Umbilical cord (tissue), 2 donors: ENCODE results near the gene CASK. TPM values are rescaled to one million over a fixed set of nuclear protein-coding genes. Genes with fewer than 3 reads are reported as not detected.

Experiments
- DNase-seq: peaks from one replicate; pipeline ENCODE4 v3.0.0-alpha.2; 2015; ENCODE audit warnings: low spot score
- total RNA-seq: library from RNA; depleted of rRNA; stranded (reverse); fragments of >200 nt; gene quantifications from one replicate; pipeline ENCODE4 v1.2.3, GENCODE V29; 2014; ENCODE audit warnings: low replicate concordance; ENCODE audit not compliant: insufficient read depth

The CASK gene
- total RNA-seq, 1 donor from 2014 or later: 87.6 TPM

DNA sequence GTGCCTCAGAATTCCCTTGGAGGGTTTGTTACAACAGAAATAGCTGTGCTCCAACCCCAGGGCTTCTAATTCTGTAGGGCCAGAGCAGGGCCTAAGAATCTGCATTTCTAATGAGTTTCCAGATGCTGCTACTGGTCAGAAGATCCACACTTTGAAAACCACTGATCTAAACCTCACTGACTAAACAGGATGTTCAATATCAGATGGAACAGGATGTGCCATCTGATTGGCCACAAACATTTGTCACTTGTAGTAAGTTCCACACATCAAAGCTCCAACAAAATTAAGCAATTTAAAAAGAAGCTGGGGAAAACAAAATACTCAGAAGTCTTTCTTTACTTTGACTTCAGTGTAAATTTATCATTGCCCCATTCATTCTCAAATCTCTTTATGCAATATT is 14.3 kb downstream of the CASK start:
- no peak for DNase-seq

GRCh38 chrX:41906515-41907187 is 16.7 kb downstream of the CASK start:
- DNase-seq: no peak

DNA sequence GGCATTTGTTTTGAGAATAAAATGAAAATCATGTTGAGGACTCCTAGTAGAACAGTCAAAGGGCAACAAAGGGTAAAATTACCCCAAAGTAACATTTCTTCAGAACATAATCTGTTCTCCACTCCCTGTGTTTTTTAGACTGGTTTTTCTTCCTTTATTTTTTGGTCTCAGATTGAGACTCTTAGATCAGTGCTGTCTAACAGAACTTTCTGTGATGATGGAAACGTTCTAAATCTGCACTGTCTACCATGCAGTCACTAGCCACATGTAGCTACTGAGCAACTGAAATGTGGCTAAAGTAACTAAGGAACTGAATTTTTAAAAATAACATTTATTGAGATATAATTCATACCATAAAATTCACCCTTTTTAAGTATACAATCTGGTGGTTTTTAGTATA is 19.8 kb downstream of the CASK start:
- DNase-seq: no peak

- no peak for DNase-seq
These were observed 23.0 kb downstream of the CASK start for GRCh38 chrX:41900321-41900720.

DNA sequence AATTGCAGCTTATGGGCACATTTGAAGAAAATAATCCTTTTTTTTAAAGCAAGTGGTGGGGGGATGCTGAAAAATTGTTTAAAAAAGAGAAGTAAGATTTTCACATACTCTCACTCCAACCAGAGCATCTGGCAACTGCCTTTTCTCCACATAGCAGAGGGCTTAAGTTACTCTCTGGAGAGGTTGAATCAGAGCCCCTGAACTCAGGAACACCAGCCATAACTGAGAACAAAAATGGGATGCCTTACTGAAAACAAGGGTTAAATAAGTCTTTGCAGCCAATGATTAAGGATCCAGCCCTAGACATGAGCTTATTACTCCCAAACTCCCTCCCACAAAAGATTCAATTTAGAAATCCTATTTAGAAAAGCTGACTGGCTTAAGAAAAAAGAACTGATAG is 27.5 kb downstream of the CASK start:
- peak; percentile 24 for DNase-seq

DNA sequence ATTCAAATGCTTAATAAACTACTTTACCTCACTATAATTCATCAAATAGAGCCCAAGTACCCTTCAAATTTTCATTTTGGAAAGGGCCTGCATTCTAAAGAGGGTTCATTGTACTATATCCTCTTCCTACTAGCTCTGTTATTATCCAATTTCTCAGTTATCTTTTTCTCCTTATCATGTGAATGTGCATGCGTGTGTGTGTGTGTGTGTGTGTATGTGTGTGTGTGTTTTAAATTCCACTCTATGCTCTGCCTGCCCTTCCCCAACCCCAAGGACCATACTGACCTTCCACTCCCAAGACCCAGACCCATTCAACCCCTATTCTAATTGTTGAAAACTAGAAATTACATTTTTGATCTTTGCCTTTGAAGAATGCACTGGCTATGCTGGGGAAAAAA is 33.3 kb downstream of the CASK start:
- DNase-seq: no peak

DNA sequence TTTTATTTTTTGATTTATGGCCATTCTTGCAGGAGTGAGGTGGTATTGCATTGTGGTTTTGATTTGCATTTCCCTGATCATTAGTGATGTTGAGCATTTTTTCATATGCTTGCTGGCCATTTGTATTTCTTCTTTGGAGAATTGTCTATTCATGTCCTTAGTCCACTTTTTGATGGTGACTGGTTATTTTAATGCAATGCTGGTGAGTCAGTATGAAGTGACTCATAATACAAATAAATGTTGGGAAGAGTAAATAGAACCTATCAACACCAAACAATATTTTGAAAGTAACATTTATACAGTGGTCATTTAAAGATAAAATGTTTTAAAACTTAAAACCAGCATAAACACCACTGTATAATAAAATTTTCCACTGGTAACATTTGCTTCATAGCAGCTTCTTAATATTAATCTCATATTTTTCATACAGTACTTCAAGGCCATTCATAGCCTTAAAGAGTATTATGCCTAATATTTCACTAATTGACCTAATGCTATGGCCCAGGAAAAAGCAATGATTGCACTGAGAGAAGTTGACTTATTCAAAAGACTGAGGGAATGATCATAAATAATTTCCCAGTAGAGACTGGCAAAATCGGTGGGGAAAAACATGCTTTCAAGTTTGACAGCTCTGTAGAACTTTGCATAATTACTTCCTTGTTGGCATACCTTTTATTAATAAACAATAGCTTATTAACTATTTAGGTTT is 33.9 kb downstream of the CASK start:
- no peak for DNase-seq

- DNase-seq: no peak
These were observed 35.7 kb downstream of the CASK start for GRCh38 chrX:41887691-41888090.

DNA sequence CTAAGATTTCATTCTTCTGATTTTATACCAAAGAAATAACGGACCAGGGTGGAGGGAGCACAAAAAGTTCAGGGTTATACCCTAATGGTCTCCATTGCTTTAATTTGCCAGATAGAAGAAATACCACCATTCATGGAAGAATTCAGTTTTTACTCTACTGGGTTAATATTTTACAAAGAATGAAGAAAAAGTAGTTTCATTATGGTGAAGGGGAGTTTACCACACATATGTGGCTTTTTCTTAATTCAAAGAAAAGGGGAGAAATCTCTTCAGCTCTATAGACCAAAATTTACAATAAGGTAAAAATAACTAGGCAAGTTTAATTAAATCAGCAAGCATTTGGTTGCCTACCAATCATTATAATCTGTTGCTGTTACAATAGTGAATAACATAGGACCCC is 37.6 kb downstream of the CASK start:
- DNase-seq: no peak

DNA sequence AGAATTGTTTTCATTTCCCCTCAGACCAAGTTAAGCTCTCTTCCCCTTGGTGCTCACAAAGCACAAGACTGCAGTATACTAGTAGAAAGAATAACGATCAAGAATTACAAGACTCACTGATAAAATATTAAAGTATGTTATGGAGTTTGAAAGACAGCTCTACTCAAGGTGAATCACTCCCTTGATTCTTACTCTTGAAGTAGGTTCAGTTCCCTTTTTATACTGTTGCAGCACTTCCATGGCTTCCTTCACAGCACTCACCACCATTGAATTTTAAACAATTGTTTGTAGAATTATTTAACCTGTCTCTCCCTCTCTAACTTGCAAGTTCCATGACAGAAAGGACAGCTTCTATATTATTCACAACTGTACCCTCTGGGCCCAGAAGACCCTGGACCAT is 42.2 kb downstream of the CASK start:
- no peak for DNase-seq

GRCh38 chrX:41877167-41877566 is 46.2 kb downstream of the CASK start:
- no peak for DNase-seq

DNA sequence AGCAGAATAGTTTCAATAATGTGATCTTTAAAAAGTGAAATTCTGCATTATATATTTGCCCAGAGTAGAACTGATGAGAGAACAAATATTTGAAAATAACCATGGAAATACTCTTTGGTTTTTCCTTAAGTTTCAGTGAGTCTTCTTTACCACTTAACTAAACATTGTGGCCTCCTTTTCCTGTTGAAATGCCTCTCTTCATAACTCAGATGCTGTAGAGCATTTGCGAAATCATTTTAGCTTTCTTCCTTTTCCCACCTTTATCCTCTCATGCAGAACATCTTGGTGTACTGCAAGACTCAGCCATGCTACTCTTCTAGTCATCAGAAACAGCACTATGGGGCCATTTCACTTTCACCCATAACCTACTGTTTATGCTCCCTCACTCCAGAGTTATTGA is 48.2 kb downstream of the CASK start:
- DNase-seq: no peak

DNA sequence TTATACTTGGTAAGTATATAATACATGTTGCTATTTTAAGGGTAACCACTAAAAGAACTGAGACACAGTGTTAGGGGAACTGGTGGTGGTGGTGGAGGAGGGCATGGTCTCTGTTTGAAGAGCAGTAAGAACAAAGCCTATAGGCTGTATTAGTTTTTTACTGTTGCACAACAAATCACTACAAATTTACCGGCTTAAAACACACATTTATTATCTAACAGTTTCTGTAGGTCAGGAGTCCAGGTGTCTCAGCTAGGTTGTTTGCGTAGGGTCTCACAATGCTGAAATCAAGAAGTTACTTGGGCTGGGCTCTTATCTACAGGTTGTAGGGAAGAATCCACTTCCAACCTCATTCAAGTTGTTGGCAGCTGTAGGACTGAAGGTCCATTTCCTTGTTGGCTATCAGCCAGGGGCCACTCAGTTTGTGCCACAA is 52.6 kb downstream of the CASK start:
- no peak for DNase-seq

- no peak for DNase-seq
These were observed 54.9 kb downstream of the CASK start for GRCh38 chrX:41868392-41868977.

GRCh38 chrX:41863343-41864203 is 59.8 kb downstream of the CASK start:
- no peak for DNase-seq

DNA sequence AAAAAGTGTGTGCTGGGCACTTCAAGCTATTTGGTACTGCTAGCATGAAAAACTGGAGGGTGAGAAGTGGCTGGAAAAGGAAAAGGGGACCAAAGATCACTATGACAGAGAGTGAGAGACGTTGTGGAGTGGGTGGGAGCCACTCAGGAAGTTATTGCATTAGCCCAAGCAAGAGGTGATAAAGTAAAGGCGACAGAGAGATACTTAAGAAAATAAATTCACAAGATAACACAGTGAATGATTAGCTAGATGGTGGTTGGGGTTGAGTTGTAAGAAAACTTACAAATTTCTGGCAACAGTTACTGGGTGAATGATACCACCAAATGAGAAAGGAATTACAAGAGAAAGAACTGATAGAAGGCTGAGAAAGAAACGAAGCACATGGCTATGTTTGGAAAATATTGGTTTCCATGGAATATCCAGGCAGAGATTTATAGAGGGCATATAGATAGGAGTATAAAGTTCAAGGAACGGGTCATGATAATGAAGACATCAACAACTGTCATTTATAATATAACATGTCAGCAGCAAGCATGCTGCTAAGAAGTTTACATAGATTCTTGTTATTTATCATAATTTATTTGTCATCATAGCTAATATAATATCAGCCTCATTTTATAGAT is 60.7 kb downstream of the CASK start:
- no peak for DNase-seq

GRCh38 chrX:41858161-41858775 is 65.1 kb downstream of the CASK start:
- no peak for DNase-seq

DNA sequence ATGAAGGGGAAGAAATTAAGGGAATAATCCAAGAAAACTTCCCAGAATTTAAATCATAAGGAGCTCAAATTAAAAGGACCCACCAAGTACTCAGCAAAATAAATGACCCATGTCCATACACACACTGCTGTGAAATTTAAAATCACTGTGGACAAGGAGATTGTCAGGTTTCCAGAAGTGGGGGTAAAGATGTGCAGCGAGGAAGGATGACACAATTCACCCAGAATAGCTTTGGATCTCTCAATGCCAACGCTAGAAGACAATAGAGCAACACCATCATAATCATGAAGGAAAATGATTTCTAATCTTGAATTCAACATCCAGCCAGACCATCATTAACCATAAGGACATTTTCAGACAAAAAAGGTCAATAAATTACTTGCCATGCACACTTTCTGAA is 65.7 kb downstream of the CASK start:
- DNase-seq: no peak

- no peak for DNase-seq
These were observed 76.6 kb downstream of the CASK start for GRCh38 chrX:41846714-41847113.

GRCh38 chrX:41837270-41837944 is 85.9 kb downstream of the CASK start:
- DNase-seq: no peak

DNA sequence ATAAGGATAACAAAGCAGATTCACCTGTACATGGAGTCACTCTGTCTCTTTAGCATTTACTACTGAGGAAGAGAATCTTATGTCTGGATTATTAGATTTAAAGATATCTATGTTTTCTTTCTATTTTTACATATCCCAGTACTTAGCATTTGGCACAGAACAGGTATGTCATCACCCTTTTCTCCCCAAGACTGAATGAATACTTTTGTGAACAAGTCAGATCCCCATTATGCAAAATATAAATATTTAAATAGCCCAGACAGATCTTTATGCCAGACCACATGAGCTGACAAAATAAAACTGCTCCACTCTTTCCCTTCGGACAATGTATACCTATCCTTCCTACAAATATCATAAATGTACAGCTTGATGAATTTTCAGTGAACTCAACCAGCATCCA is 94.5 kb downstream of the CASK start:
- no peak for DNase-seq
